Hematopoietic multipotent progenitor cell treated with erythropoietin and hydrocortisone succinate and interleukin-3 and kit ligand, for 4 days (in vitro differentiated cells): ENCODE data around the gene RNF113A.
A peak's percentile ranks its signal among the peaks of the same experiment; 100 is the strongest.
"Not testable (repeated sequence)": the region's sequence is repeated elsewhere in the genome, so short reads cannot be mapped to it uniquely, and the experiment has no call there.

Experiments used
- DNase-seq: peaks from one replicate; pipeline ENCODE4 v3.0.0-alpha.2; 2015

RNF113A gene

GRCh38 chrX:119828446-119828845 lies 43.1 kb downstream of the RNF113A start:
- DNase-seq: no peak

GRCh38 chrX:119826399-119826959 lies 45.1 kb downstream of the RNF113A start:
- DNase-seq: no peak

- not testable (repeated sequence) for DNase-seq
Measured at GRCh38 chrX:119824221-119824620, 47.3 kb downstream of the RNF113A start.

- DNase-seq: peak; percentile 35
Measured at GRCh38 chrX:119821703-119822102, 49.8 kb downstream of the RNF113A start.
